OCI-LY1 (cell line): ENCODE measurements around the gene SLC17A8.

Experiments used
- EZH2 ChIP-seq: fragments of 200-600 bp; sonication (generic), shearing (Covaris generic); IDR thresholded peaks from 2 replicates; pipeline ENCODE4 v1.8.0; 2017; ENCODE audit warnings: borderline replicate concordance, mixed run types, mild to moderate bottlenecking, antibody characterized with exemption, low read length, moderate library complexity, mixed read lengths
- TF ChIP-seq, protein P1 (sequence below): fragments of 200-600 bp; sonication (generic), shearing (Covaris generic); IDR thresholded peaks from 2 replicates; pipeline ENCODE4 v1.5.1; 2017; ENCODE audit warnings: mild to moderate bottlenecking, antibody characterized with exemption, low read length, moderate library complexity, mixed read lengths

DNA sequence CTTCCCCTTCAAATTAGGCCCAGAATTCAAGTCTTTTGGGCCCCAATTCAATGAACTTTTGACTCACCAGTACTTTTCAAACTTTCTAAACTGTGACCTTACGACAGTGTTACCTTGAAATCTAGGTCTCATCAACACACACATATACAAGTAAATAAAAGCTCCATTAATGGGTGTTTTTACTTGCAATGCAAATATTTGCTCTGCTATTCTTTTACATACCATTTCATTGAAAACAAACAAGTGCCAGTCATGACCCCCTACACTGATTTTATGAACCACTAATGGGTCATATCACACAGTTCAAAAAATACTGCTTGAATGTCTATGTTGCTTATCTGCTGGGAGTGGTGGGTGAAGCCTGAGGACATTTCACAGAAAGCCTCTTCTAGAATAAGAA lies 107.7 kb downstream of the SLC17A8 start:
- TF ChIP-seq, protein P1, sequence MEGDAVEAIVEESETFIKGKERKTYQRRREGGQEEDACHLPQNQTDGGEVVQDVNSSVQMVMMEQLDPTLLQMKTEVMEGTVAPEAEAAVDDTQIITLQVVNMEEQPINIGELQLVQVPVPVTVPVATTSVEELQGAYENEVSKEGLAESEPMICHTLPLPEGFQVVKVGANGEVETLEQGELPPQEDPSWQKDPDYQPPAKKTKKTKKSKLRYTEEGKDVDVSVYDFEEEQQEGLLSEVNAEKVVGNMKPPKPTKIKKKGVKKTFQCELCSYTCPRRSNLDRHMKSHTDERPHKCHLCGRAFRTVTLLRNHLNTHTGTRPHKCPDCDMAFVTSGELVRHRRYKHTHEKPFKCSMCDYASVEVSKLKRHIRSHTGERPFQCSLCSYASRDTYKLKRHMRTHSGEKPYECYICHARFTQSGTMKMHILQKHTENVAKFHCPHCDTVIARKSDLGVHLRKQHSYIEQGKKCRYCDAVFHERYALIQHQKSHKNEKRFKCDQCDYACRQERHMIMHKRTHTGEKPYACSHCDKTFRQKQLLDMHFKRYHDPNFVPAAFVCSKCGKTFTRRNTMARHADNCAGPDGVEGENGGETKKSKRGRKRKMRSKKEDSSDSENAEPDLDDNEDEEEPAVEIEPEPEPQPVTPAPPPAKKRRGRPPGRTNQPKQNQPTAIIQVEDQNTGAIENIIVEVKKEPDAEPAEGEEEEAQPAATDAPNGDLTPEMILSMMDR = no peak
- no peak for TF ChIP-seq EZH2
